Pancreas (tissue), 10 donors: Measurements from ENCODE around the gene GAD2. TPM values are rescaled to one million over a fixed set of nuclear protein-coding genes. Genes with fewer than 3 reads are reported as not detected.

ENCODE experiments used
- ATAC-seq, 4 donors: fragments of 200-7000 bp; cut with Tn5 transposase; one replicate each; pipeline versions ENCODE4 v1.8.0 to v1.9.1; 2020; ENCODE audit warnings: mild to moderate bottlenecking in 4 of 4, moderate library complexity in 4 of 4
- DNase-seq, 6 donors: peaks; one replicate each; pipeline ENCODE4 v3.0.0-alpha.2; 2020
- FAIRE-seq: peaks from 2 replicates; lab custom pipeline; 2012; peaks lifted over from hg19 to GRCh38; lab: Jason Lieb, UNC
- H3K27ac ChIP-seq, 4 donors: fragments of 200-600 bp; sonication (generic); 1 replicate in 3 of 4; 2 replicates in 1 of 4; pipeline versions ENCODE4 v1.5.0 to v1.8.0; 2020
- H3K27me3 ChIP-seq, 4 donors: fragments of 200-600 bp; one replicate each; pipeline ENCODE4 v1.8.0; 2021
- H3K36me3 ChIP-seq, 3 donors: fragments of 200-600 bp; sonication (generic) in 1 of 3; one replicate each; pipeline versions ENCODE4 v1.5.0 to v1.8.0; 2020 to 2021
- H3K4me1 ChIP-seq, 3 donors: fragments of 200-600 bp; one replicate each; pipeline ENCODE4 v1.8.0; 2021
- H3K4me3 ChIP-seq, 4 donors: fragments of 200-600 bp; sonication (generic) in 2 of 4; one replicate each; pipeline versions ENCODE4 v1.5.0 to v1.8.0; 2020 to 2021
- H3K9me3 ChIP-seq, 4 donors: fragments of 200-600 bp; one replicate each; pipeline ENCODE4 v1.8.0; 2021
- CTCF ChIP-seq, 4 donors: fragments of 200-600 bp; sonication (generic) in 3 of 4; IDR thresholded peaks; one replicate each; pipeline versions ENCODE4 v1.5.0 to v1.8.0; 2021; ENCODE audit warnings: antibody characterized with exemption in 4 of 4
- WGBS, 2 donors: extraction: QIAGEN DNeasy Blood & Tissue Kit; methylation state at CpG; one replicate each; pipeline ENCODE4 v1.1.7; 2013; 5-methylcytosine and 5-hydroxymethylcytosine counted together
- intact Hi-C, 3 donors: fragments of 100-400 bp; cut with DNase I; formaldehyde crosslinking; loops; one replicate each; pipeline versions ENCODE4 v1.11.1 to v1.14.2; 2022
- polyA plus RNA-seq, 2 donors: library from polyadenylated mRNA; stranded (reverse); fragments of 200-250 nt; gene quantifications; one replicate each; pipeline ENCODE4 v1.2.3, GENCODE V29; 2013
- total RNA-seq, 6 donors: library from RNA; stranded (reverse); fragmentation: NEBNext Ultra II Directional in 4 of 6; extraction: Animal tissue kit (Norgen Biotek cat#: 25700) in 4 of 6; gene quantifications; one replicate each; pipeline versions ENCODE4 v1.2.1 to v1.2.4, GENCODE V29; 2021 to 2023
- donor health status: healthy with polysubstance abuse.
- donor health status: DM: no; HTN: no; CAD: no; lungs with moderate emphysema.
- donor health status: DM: no; HTN: no; CAD: no.
- donor health status: control.
- donor health status: control.
- donor health status: Bipolar disorder and iron deficiency.
- donor health status: DM: yes; HTN: yes; CAD: no.
- donor health status: DM: no; HTN: no; CAD: no.
- donor health status: DM: no; HTN: no; CAD: no.
- donor health status: DM: yes; HTN: yes; CAD: no.

Gene GAD2
- total and polyA plus RNA-seq, 8 donors: 1.9 to 64.7 (median 8.6) TPM

GRCh38 chr10:26214551-26215395, 1.8 kb upstream of the GAD2 start:
- H3K27ac ChIP-seq: no peak overlapping the region
- ATAC-seq (peak in 2 of 4 donors; percentile 5 to 21), FAIRE-seq (no peak), DNase-seq (no peak)
- 8 to 12% methylated on average over 34 of the region's 34 CpGs for WGBS, 2 donors
- intact Hi-C loops: no loop called here
- H3K27me3 ChIP-seq: peaks cover 0 to 48% (median 10%) of the 10 kb centered on the region in 4 donors
- peaks cover 0 to 3% (median 0%) of the 10 kb centered on the region in 3 donors for H3K4me1 ChIP-seq
- H3K4me3 ChIP-seq: peak overlapping the region in 1 of 4 donors; percentile 29
- H3K36me3 ChIP-seq: no peaks in the 10 kb centered on the region
- no peak for TF ChIP-seq CTCF (IDR thresholded peaks at IDR 0.05)
- no peaks in the 10 kb centered on the region for H3K9me3 ChIP-seq

- Histone ChIP-seq H3K27me3 (peaks cover 3 to 55% (median 10%) of the 10 kb centered on the region in 4 donors), H3K9me3 (no peaks in the 10 kb centered on the region), H3K36me3 (no peaks in the 10 kb centered on the region), H3K4me3 (peak overlapping the region in 1 of 4 donors; percentile 29), H3K4me1 (peaks cover 0 to 3% (median 0%) of the 10 kb centered on the region in 3 donors), H3K27ac (peak overlapping the region in 1 of 4 donors; percentile 33)
- ATAC-seq (peak in 3 of 4 donors; percentile 9 to 24 (median 23)), FAIRE-seq (no peak), DNase-seq (no peak)
- intact Hi-C loops: no loop called here
- TF ChIP-seq CTCF (IDR thresholded peaks at IDR 0.05): no peak
- WGBS, 2 donors: 2% methylated on average over 31 of the region's 31 CpGs
These were observed 1.1 kb upstream of the GAD2 start for GRCh38 chr10:26215396-26215934.

GRCh38 chr10:26215935-26216584, 514 bp upstream of the GAD2 start:
- DNase-seq: peak; percentile 21 to 76 (median 39)
- peak; percentile 70 to 83 (median 80) for ATAC-seq
- H3K9me3 ChIP-seq: no peaks in the 10 kb centered on the region
- H3K36me3 ChIP-seq: no peaks in the 10 kb centered on the region
- 1 to 2% methylated on average over 54 to 57 of the region's 57 CpGs for WGBS, 2 donors
- intact Hi-C loops: no loop called here
- H3K4me3 ChIP-seq: peak overlapping the region in 1 of 4 donors; percentile 29
- peaks cover 0 to 3% (median 0%) of the 10 kb centered on the region in 3 donors for H3K4me1 ChIP-seq
- no peak for FAIRE-seq
- H3K27ac ChIP-seq: peak overlapping the region in 1 of 4 donors; percentile 33
- peaks cover 3 to 61% (median 10%) of the 10 kb centered on the region in 4 donors for H3K27me3 ChIP-seq
- TF ChIP-seq CTCF (IDR thresholded peaks at IDR 0.05): no peak

GRCh38 chr10:26217396-26218086, 967 bp downstream of the GAD2 start:
- ATAC-seq: peak in 3 of 4 donors; percentile 8 to 35 (median 24)
- no peaks in the 10 kb centered on the region for H3K9me3 ChIP-seq
- H3K36me3 ChIP-seq: no peaks in the 10 kb centered on the region
- H3K4me1 ChIP-seq: peaks cover 0 to 3% (median 0%) of the 10 kb centered on the region in 3 donors
- peak overlapping the region in 1 of 4 donors; percentile 34 for H3K4me3 ChIP-seq
- intact Hi-C loops: no loop called here
- 2% methylated on average over 63 to 64 of the region's 64 CpGs for WGBS, 2 donors
- FAIRE-seq: no peak
- peak overlapping the region in 1 of 4 donors; percentile 33 for H3K27ac ChIP-seq
- DNase-seq: peak in 2 of 6 donors; percentile 56 to 64
- no peak for TF ChIP-seq CTCF (IDR thresholded peaks at IDR 0.05)
- H3K27me3 ChIP-seq: peaks cover 3 to 65% (median 10%) of the 10 kb centered on the region in 4 donors
